Liver (tissue), 9 donors: ENCODE results near the gene PODXL2. TPM values are rescaled to one million over a fixed set of nuclear protein-coding genes. Genes with fewer than 3 reads are reported as not detected.

Experiments
- DNase-seq: peaks from one replicate; pipeline ENCODE4 v3.0.0-alpha.2; 2017; ENCODE audit warnings: low spot score
- H3K27ac ChIP-seq, 2 donors: one replicate each; pipeline ENCODE4 v1.7.0; 2013; ENCODE audit warnings: inconsistent platforms in 2 of 2, low read length in 2 of 2, control low read depth in 1 of 2, low read depth in 1 of 2, mild to moderate bottlenecking in 1 of 2
- H3K27me3 ChIP-seq, 4 donors: one replicate each; pipeline versions ENCODE4 v1.6.1 to v1.7.0; 2013; ENCODE audit warnings: low read length in 3 of 4, inconsistent platforms in 1 of 4, mild to moderate bottlenecking in 1 of 4, moderate library complexity in 1 of 4; ENCODE audit not compliant: control insufficient read depth in 4 of 4, insufficient read depth in 4 of 4
- H3K36me3 ChIP-seq, 4 donors: one replicate each; pipeline versions ENCODE4 v1.6.1 to v1.7.0; 2013; ENCODE audit warnings: low read length in 3 of 4, mild to moderate bottlenecking in 3 of 4, low read depth in 1 of 4, moderate library complexity in 1 of 4; ENCODE audit not compliant: control insufficient read depth in 4 of 4, insufficient read depth in 3 of 4
- H3K4me1 ChIP-seq, 4 donors: one replicate each; pipeline versions ENCODE4 v1.6.1 to v1.7.0; 2013; ENCODE audit warnings: low read length in 3 of 4, mild to moderate bottlenecking in 3 of 4, moderate library complexity in 1 of 4; ENCODE audit not compliant: control insufficient read depth in 4 of 4, insufficient read depth in 4 of 4
- H3K4me3 ChIP-seq, 3 donors: one replicate each; pipeline versions ENCODE4 v1.6.1 to v1.7.0; 2013; ENCODE audit warnings: low read length in 3 of 3, control low read depth in 1 of 3, low read depth in 1 of 3, mild to moderate bottlenecking in 1 of 3
- H3K9ac ChIP-seq, 2 donors: one replicate each; pipeline ENCODE4 v1.7.0; 2013; ENCODE audit warnings: low read length in 2 of 2, mild to moderate bottlenecking in 2 of 2, moderate library complexity in 2 of 2, control low read depth in 1 of 2, low read depth in 1 of 2
- H3K9me3 ChIP-seq, 4 donors: one replicate each; pipeline versions ENCODE4 v1.6.1 to v1.7.0; 2013; ENCODE audit warnings: low read length in 3 of 4; ENCODE audit not compliant: control insufficient read depth in 4 of 4
- ATF3 ChIP-seq: IDR thresholded peaks from 2 replicates; pipeline ENCODE4 v1.6.1; 2016; ENCODE audit warnings: antibody characterized with exemption
- CTCF ChIP-seq: fragments of 150-350 bp; IDR thresholded peaks from 2 replicates; pipeline ENCODE4 v1.5.1; 2017; ENCODE audit warnings: improper control_type of control experiment, low read depth, low read length; ENCODE audit not compliant: missing input control
- EGR1 ChIP-seq, 2 donors: IDR thresholded peaks; 2 replicates each; pipeline ENCODE4 v1.6.1; 2016 to 2018; ENCODE audit warnings: antibody characterized with exemption in 2 of 2, low read depth in 2 of 2
- FOXA1 ChIP-seq: IDR thresholded peaks from 2 replicates; pipeline ENCODE4 v1.6.1; 2016; ENCODE audit warnings: antibody characterized with exemption
- FOXA2 ChIP-seq: IDR thresholded peaks from 2 replicates; pipeline ENCODE4 v1.6.1; 2016; ENCODE audit warnings: antibody characterized with exemption
- GABPA ChIP-seq, 2 donors: IDR thresholded peaks in 1 of 2; conservative IDR thresholded peaks in 1 of 2; 2 replicates each; pipeline ENCODE4 v1.6.1; 2016; ENCODE audit warnings: antibody characterized with exemption in 2 of 2, mild to moderate bottlenecking in 1 of 2, moderate library complexity in 1 of 2
- HNF4A ChIP-seq, 2 donors: conservative IDR thresholded peaks; 2 replicates each; pipeline ENCODE4 v1.6.1; 2016; ENCODE audit warnings: antibody characterized with exemption in 2 of 2, mild to moderate bottlenecking in 2 of 2
- HNF4G ChIP-seq: IDR thresholded peaks from 2 replicates; pipeline ENCODE4 v1.6.1; 2016; ENCODE audit warnings: antibody characterized with exemption
- JUND ChIP-seq, 2 donors: IDR thresholded peaks; 2 replicates each; pipeline ENCODE4 v1.6.1; 2016; ENCODE audit warnings: antibody characterized with exemption in 2 of 2
- MAX ChIP-seq: IDR thresholded peaks from 2 replicates; pipeline ENCODE4 v1.6.1; 2016; ENCODE audit warnings: antibody characterized with exemption
- NR2F2 ChIP-seq: IDR thresholded peaks from 2 replicates; pipeline ENCODE4 v1.6.1; 2016; ENCODE audit warnings: antibody characterized with exemption
- RAD21 ChIP-seq, 2 donors: IDR thresholded peaks; 2 replicates each; pipeline ENCODE4 v1.6.1; 2016; ENCODE audit warnings: antibody characterized with exemption in 2 of 2, mild to moderate bottlenecking in 2 of 2
- REST ChIP-seq: IDR thresholded peaks from 2 replicates; pipeline ENCODE4 v1.6.1; 2016; ENCODE audit warnings: antibody characterized with exemption, mild to moderate bottlenecking
- RXRA ChIP-seq, 2 donors: IDR thresholded peaks; 2 replicates each; pipeline ENCODE4 v1.6.1; 2017 to 2018; ENCODE audit warnings: antibody characterized with exemption in 2 of 2, mild to moderate bottlenecking in 1 of 2
- SP1 ChIP-seq: IDR thresholded peaks from 2 replicates; pipeline ENCODE4 v1.6.1; 2018; ENCODE audit warnings: antibody characterized with exemption, mild to moderate bottlenecking
- TAF1 ChIP-seq: conservative IDR thresholded peaks from 2 replicates; pipeline ENCODE4 v1.6.1; 2016; ENCODE audit warnings: antibody characterized with exemption, mild to moderate bottlenecking
- YY1 ChIP-seq: IDR thresholded peaks from 2 replicates; pipeline ENCODE4 v1.6.1; 2016; ENCODE audit warnings: antibody characterized with exemption, mild to moderate bottlenecking
- ZBTB33 ChIP-seq: IDR thresholded peaks from 2 replicates; pipeline ENCODE4 v1.6.1; 2016; ENCODE audit warnings: antibody characterized with exemption
- WGBS: extraction: QIAGEN DNeasy Blood & Tissue Kit; methylation state at CpG from one replicate; pipeline ENCODE4 v1.1.7; 2013; 5-methylcytosine and 5-hydroxymethylcytosine counted together
- polyA plus RNA-seq, 2 donors: library from polyadenylated mRNA; stranded (reverse) in 1 of 2; unstranded in 1 of 2; fragments of 200-250 nt in 1 of 2; fragments of >200 nt in 1 of 2; fragmentation: Nextera tagmentation in 1 of 2; extraction: Ambion mirVana in 1 of 2; gene quantifications; one replicate each; pipeline versions ENCODE4 v1.2.1 to v1.2.3, GENCODE V29; 2013 to 2015
- total RNA-seq, 2 donors: library from RNA; depleted of rRNA; stranded (reverse); fragments of >200 nt; gene quantifications; one replicate each; pipeline ENCODE4 v1.2.3, GENCODE V29; 2014
- donor health status: healthy.
- donor health status: healthy.
- donor health status: healthy.
- donor health status: healthy.
- donor health status: healthy.

The PODXL2 gene
- total and polyA plus RNA-seq, 4 donors: 0.47 to 1.4 (median 0.88) TPM

- no peak for DNase-seq
- 97% methylated on average over 32 of the region's 32 CpGs for WGBS
- H3K36me3 ChIP-seq: peaks cover 0 to 8% (median 4%) of the 10 kb centered on the region in 4 donors
Observed at GRCh38 chr3:127620637-127621375, 8.2 kb upstream of the PODXL2 start.

More at GRCh38 chr3:127620637-127621375, 8.2 kb upstream of the PODXL2 start:
- H3K27ac ChIP-seq: no peak overlapping the region
- no peaks in the 10 kb centered on the region for H3K4me1 ChIP-seq
- no peak overlapping the region for H3K4me3 ChIP-seq
- H3K27me3 ChIP-seq: no peaks in the 10 kb centered on the region
- no peak overlapping the region for H3K9ac ChIP-seq
- TF ChIP-seq CTCF: no peak
- TF ChIP-seq EGR1 (IDR thresholded peaks at IDR 0.05; ENCODE audit: low read depth in 2 of 2): no peak
- TF ChIP-seq MAX: no peak
- TF ChIP-seq GABPA (IDR thresholded peaks at IDR 0.05 in 1 of 2, conservative IDR thresholded peaks at IDR 0.05 in 1 of 2): no peak
- no peak for TF ChIP-seq REST
- TF ChIP-seq FOXA2: no peak
- no peak for TF ChIP-seq RXRA (IDR thresholded peaks at IDR 0.05)
- no peak for TF ChIP-seq SP1
- no peak for TF ChIP-seq ATF3
- no peak for TF ChIP-seq ZBTB33
- TF ChIP-seq FOXA1: no peak
- TF ChIP-seq RAD21 (IDR thresholded peaks at IDR 0.05): no peak
- TF ChIP-seq YY1: no peak
- TF ChIP-seq TAF1: no peak
- no peak for TF ChIP-seq HNF4A (conservative IDR thresholded peaks at IDR 0.05)
- no peak for TF ChIP-seq JUND (IDR thresholded peaks at IDR 0.05)
- TF ChIP-seq NR2F2: no peak
- TF ChIP-seq HNF4G: no peak
- no peaks in the 10 kb centered on the region for H3K9me3 ChIP-seq
